Measurements from ENCODE around the gene DOCK2.
"Not testable (repeated sequence)": the region's sequence is repeated elsewhere in the genome, so short reads cannot be mapped to it uniquely, and the experiment has no call there.

DOCK2 gene

GRCh38 chr5:169637085-169637548 lies at the start of gene DOCK2:
DOCK2 (plus strand) TSS chr5:169637275; CDS start chr5:169637327, 52 bp downstream.
- DNase-seq = no peak

GRCh38 chr5:169590602-169591001 lies 46.5 kb upstream of the DOCK2 start:
- DNase-seq = no peak

DNA sequence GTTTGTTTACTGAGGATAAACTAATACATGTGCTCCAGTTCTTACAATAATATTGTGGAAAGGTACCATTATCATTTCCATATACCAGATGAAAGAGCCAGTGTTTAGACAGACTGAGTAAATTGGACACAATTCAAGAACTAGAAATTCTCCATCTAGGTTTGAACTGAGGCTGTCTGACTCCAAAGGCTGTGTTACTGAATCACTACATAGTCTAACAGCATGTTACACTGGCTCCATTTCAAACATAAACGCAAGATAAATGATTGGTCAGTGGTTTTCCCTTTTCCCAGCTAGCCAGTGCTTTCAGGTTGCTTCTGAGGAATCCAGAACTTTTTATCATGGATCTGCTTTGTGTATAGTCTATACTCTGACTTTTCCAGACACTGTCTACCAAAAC lies 45.4 kb upstream of the DOCK2 start:
- DNase-seq = no peak

DNA sequence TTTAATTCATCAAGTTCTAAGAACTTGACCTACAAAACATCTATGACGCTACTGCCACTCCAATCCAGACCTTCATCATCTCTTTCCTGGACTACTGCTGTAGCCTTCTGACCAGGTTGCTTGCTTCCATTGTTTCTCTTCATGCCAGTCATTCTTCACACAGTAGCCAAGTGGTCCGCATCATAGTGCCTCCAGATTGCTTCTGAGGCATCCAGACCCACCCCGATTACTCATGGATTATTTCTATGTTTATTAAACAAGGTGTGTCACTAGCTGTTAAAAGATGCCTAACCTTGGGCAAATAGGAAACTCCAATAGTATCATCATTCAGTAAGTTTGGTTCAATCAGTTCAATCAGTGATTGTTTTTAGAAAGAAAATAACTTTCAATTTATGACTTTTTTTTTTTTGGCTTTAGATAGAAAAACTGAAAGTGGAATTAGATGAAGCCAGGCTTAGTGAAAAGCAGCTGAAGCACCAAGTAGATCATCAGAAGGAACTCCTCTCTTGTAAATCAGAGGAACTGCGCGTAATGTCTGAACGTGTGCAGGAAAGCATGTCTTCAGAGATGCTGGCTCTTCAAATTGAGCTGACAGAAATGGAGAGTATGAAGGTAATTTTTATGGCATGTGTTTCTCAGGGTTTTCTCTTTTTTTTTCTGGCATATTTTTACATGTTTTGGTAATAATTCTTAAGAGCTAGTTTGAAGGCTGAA lies 44.0 kb upstream of the DOCK2 start:
- DNase-seq = no peak

DNA sequence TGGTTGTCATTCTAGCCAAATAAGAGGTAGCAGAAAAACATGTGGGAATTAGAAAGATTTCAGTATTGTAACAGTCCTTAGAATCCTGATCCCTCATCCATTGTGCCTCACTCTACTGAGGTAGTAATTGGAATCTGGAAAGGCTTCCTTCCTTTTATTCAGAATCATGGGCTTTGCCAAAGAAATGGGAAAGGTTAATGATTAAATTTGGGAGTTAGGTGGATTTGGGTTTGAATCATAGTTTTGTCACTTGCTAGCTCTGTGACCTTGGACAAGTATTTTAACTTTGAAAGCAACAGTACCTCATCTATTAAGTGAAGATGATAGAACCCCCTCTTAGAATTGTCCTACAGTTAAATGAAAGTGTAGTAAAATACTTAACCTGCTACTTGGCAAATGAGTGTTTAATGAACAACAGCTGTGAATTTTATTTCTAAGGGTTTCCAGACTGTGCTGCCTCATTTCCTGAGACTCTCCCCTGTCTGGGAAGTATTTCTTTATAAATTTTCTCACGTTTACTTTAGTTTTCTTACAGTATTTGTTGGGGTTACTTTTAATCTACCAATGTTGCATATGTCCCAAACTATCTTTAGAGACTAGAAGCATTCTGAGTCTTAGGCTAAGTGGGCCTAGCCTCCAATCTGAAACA lies 41.8 kb upstream of the DOCK2 start:
- DNase-seq = no peak

GRCh38 chr5:169599451-169599850 lies 37.6 kb upstream of the DOCK2 start:
- DNase-seq = no peak

- no peak for DNase-seq
Observed at GRCh38 chr5:169602535-169602934, 34.5 kb upstream of the DOCK2 start.

GRCh38 chr5:169606279-169606678 lies 30.8 kb upstream of the DOCK2 start:
- DNase-seq = no peak

GRCh38 chr5:169607882-169608281 lies 29.2 kb upstream of the DOCK2 start:
- no peak for DNase-seq

DNA sequence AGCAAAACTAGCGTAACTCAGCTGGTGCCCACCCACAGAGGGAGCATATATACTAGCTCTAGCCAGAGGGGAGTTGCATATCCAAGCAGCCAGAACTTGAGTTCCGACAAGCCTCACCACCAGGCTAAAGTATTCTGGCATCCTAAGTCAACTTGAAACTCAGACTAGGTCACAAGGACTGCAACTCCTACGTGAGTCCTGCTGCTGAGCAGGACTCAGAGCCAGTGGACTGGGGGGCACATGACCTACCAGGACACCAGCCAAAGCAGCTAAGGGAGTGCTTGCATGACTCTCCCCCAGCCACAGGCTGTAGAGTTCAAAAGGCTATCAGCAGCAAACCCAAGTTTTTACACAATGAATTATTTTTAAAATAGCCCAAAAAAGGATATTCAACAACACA lies 27.4 kb upstream of the DOCK2 start:
- no peak for DNase-seq

- no peak for DNase-seq
Observed at GRCh38 chr5:169610606-169611005, 26.5 kb upstream of the DOCK2 start.

DNA sequence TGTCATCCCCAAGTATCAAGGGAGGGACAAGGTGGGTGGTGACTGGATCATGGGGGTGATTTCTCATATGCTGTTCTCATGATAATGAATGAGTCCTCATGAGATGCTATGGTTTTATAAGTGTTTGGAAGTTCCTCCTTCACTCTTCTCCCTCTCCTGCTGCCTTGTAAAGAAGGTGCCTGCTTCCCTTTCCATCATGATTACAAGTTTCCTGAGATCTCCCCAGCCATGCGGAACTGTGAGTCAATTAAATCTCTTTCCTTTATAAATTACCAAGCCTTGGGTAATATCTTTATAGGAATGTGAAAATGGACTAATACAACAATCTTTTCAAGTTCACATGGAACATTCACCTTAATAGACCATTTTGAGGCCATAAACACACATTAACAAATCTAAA lies 21.5 kb upstream of the DOCK2 start:
- no peak for DNase-seq

DNA sequence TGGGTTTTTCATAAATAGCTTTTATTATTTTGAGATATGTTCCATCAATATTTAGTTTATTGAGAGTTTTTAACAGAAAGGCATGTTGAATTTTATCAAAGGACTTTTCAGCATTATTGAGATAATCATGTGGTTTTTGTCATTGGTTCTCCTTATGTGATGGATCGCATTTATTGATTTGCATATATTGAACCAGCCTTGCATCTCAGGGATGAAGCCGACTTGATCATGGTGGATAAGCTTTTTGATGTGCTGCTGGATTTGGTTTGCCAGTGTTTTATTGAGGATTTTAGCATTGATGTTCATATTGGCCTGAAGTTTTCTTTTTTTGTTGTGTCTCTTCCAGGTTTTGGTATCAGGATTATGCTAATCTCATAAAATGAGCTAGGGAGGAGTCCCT lies 12.8 kb upstream of the DOCK2 start:
- not testable (repeated sequence) for DNase-seq

- DNase-seq = no peak
Observed at GRCh38 chr5:169626779-169627178, 10.3 kb upstream of the DOCK2 start.

DNA sequence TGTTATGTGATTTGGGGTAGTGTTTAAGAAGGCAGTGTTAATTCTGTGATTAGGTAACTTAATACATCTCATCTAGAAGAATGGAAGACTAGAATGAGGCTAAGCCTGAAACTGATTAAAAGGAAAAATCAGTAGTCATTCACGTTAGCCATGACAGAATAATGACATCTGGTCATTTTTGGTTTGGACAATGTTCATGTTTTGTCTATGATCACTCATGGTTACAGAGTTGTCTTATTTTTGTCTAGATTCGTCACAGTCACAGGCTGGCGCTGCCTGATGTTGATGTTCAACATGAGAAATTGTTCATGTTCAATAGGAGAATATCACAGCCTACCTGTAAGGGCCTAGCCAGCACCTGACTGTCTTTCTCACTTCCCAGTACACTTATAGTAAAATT lies 9.5 kb upstream of the DOCK2 start:
- no peak for DNase-seq

GRCh38 chr5:169628892-169629291 lies 8.2 kb upstream of the DOCK2 start:
- DNase-seq = no peak

DNA sequence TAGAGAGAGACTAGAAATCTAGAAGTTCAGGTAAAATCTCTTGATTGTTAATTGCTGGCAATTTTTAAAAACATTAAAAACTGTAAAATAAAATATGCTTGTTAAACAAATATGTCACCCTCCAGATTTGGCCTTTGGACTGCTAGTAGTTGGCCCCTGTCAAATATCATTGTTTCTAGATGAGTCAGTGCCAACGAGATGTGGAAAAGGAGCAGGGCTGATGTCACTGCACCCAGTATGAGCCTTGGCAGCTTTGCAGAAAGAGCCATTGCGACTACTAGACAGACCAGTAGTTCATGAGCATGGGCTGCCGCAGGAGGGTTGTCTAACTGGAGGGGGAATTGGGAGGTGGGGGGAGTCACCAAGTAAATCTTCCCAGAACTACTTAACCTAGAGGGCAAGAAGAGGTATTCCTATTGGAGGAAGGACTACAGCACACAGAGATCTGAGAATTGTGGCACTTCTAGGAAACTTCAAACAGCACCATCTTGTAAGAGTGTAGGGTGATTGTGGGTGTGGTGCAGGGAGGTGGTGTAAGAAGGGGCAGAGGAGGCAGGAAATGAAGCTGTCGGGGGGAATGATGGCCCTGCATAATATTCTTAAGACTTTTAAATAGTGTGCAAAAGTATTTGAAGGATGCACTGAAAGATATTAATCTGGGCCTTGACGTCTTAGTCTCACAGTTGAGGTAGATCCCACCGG lies 7.1 kb upstream of the DOCK2 start:
- DNase-seq = no peak

- DNase-seq = no peak
Observed at GRCh38 chr5:169631360-169631759, 5.7 kb upstream of the DOCK2 start.

GRCh38 chr5:169632946-169633345 lies 4.1 kb upstream of the DOCK2 start:
- no peak for DNase-seq

GRCh38 chr5:169634606-169635005 lies 2.5 kb upstream of the DOCK2 start:
- DNase-seq = no peak

DNA sequence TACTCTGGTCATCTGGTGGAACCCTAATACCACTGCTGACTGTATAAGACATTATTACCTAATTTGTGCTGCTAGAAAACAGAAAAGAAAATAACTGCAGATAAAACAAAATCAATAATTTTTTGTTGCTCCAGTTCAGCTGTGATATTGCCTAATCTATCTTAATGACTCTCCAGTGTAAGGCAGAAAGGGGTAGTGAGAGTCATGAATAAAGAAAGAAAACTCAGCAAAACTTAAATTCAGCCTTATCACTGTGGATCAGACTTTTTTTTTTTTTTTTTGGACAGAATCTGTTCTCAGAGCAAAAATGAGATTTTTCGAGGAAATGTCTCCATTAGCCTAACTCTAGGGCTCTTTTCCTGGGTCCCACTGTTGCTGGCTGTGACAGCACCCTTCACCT lies 1.1 kb upstream of the DOCK2 start:
- DNase-seq = no peak

GRCh38 chr5:169636477-169637084 lies 494 bp upstream of the DOCK2 start:
- no peak for DNase-seq

GRCh38 chr5:169637549-169638121 lies 560 bp downstream of the DOCK2 start:
- DNase-seq = no peak

Data from NCI-H446 (cell line).